HTERT RPE-1 (cell line): Measurements from ENCODE around the gene FOXA3.

Experiments used
- in situ Hi-C: fragments of 300-500 bp; cut with MboI; formaldehyde crosslinking; loops from 4 replicates; pipeline ENCODE4 v1.14.3; 2020; ENCODE audit warnings: low sequenced_read_pairs

FOXA3 gene

DNA sequence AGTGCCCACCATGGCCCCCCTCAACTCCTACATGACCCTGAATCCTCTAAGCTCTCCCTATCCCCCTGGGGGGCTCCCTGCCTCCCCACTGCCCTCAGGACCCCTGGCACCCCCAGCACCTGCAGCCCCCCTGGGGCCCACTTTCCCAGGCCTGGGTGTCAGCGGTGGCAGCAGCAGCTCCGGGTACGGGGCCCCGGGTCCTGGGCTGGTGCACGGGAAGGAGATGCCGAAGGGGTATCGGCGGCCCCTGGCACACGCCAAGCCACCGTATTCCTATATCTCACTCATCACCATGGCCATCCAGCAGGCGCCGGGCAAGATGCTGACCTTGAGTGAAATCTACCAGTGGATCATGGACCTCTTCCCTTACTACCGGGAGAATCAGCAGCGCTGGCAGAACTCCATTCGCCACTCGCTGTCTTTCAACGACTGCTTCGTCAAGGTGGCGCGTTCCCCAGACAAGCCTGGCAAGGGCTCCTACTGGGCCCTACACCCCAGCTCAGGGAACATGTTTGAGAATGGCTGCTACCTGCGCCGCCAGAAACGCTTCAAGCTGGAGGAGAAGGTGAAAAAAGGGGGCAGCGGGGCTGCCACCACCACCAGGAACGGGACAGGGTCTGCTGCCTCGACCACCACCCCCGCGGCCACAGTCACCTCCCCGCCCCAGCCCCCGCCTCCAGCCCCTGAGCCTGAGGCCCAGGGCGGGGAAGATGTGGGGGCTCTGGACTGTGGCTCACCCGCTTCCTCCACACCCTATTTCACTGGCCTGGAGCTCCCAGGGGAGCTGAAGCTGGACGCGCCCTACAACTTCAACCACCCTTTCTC lies 8.2 kb downstream of the FOXA3 start:
- in situ Hi-C loops = no loop called here

DNA sequence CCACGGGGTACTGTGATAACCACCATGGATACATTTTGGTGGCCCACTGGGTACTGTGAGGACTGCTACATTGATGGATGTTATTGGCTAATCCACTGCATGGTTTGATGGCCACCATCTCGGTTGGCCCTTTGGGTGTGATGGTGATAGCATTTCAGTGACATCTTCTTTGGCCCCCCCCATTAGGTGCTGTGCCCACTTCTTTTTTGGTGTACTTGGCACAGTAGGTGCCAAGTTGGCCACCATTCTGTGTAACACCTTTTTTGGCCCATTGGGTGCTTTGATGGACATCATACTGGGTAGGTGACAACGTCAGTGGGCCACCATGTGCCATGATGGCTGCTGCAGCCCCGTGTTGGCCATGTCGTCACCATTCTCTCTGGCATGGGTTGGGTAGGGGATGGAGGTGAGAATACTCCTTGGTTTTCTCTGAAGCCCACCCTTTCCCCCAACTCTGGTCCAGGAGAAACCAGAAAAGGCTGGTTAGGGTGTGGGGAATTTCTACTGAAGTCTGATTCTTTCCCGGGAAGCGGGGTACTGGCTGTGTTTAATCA lies 9.2 kb downstream of the FOXA3 start:
- in situ Hi-C loops = no loop called here

- in situ Hi-C loops = no loop called here
These were observed 10.5 kb downstream of the FOXA3 start for GRCh38 chr19:45874620-45874966.

- in situ Hi-C loops = no loop called here
These were observed 12.0 kb downstream of the FOXA3 start for GRCh38 chr19:45876161-45876410.

DNA sequence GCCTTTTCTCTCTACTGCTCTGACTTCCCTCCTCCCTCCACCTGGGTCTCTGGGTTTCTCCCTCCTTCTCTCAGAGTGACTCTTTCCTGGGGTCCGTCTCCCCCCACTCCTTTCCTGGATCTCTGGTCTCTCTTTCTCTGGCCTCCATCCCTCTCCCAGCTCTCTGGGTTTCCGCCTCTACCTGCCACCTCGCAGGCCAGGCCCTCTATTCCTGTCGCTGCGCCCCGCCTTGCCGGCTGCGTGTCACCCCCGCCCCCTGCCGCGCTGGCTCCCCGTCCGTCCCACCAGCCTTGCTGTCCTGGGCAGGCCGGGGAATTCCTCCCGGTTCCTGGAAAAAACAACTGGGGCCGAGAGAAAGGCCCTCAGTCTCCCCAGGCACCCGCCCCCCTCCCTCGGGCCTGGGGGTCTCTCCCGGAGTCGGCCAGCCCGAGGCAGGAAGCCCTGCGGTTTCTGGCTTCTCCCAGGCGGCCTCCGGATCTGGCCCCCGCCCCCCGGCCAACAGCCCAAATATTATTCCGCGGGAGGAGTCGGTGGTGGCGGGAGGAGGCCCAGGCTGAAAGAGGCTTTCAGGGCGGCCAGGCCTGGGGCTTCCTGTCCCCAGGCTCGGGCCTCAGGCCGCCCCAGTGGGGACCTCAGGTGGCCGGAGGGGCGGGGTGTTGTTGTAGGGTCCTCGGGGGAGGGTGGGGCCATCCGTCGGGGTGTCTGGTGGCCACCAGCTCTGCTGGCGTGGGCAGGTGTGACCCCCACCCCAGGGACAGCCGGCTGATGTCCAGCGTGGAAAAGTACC lies 12.5 kb downstream of the FOXA3 start:
- in situ Hi-C loops = no loop called here

DNA sequence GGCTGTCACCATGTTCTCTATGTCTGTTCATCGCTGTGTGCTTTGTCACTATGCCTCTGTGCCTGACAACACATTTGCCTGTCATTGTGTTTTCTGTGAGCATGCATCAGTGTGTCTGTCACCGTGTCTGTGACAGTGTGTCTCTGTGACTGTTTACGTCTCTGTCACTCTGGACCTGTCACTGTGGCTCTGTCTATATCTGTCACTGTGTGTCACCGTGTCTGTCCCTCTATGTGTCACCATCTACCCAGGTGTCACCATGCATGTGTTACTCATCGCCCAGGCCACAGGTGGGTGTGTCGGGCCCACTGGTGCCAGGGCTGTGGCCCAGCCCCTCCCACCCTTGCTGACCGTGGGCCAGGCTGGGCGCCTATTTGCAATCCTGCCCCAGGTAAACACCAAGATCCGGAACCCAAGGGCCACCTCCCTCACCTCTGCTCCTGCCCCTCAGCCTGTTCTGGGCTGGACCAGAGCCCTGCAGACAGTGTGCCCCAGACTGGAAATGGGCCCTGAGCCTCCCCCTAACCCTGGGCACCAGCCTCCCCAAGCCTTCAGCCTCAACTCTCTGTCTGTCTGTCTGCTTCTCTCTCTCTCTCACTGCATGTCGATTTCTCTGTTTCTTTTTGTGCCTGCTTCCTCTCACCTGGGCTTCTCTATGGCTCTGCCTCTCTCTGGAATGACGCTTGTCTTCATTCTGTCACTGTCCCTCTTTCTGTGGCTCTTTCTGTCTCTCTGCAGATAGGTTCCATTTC lies 14.1 kb downstream of the FOXA3 start:
- in situ Hi-C loops = no loop called here

GRCh38 chr19:45879055-45879454 lies 14.9 kb downstream of the FOXA3 start:
- in situ Hi-C loops = no loop called here

GRCh38 chr19:45879971-45880370 lies 15.8 kb downstream of the FOXA3 start:
- in situ Hi-C loops = no loop called here

DNA sequence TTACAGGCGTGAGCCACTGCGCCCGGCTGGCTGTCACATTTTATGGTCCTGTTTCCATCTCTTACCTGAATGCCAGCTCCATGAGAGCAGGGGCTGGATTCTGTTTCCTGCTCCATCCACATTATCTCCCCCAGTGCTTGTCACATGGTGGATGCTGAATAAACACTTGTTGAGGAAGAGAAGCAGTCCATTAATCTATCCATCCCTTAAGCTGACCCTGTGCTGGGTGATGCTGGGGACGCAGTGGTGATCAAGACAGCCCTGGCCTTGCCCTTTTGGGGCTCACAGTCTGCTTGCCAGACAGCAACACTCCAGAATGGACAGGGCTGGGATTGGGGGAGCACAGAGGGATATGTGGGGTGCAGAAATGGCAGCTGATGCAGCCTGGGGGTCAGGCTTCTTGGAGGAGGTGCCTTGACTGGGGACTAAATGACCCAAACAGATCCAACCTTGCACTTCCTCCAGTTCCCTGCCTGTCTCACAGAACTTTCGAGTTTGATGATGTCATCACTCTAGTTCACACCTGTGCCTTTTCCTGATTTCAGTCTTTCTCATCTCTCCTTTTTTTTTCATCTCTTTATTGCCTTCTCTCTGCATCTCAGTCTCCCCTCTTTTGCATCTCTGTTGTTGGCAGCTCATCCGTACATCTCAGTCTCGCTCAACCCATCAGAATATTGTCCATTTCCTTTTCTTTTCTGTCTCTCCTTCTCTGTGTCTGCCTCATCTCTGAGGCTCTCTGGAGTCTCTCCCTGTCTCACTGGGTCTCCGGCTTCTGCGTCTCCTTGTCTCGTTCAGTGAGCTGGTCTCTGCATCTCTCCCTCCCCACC lies 17.2 kb downstream of the FOXA3 start:
- in situ Hi-C loops = no loop called here

- in situ Hi-C loops = no loop called here
These were observed 17.9 kb downstream of the FOXA3 start for GRCh38 chr19:45881909-45882528.

- in situ Hi-C loops = no loop called here
These were observed 18.8 kb downstream of the FOXA3 start for GRCh38 chr19:45882652-45883585.

- in situ Hi-C loops = no loop called here
These were observed 19.4 kb downstream of the FOXA3 start for GRCh38 chr19:45883586-45883880.

DNA sequence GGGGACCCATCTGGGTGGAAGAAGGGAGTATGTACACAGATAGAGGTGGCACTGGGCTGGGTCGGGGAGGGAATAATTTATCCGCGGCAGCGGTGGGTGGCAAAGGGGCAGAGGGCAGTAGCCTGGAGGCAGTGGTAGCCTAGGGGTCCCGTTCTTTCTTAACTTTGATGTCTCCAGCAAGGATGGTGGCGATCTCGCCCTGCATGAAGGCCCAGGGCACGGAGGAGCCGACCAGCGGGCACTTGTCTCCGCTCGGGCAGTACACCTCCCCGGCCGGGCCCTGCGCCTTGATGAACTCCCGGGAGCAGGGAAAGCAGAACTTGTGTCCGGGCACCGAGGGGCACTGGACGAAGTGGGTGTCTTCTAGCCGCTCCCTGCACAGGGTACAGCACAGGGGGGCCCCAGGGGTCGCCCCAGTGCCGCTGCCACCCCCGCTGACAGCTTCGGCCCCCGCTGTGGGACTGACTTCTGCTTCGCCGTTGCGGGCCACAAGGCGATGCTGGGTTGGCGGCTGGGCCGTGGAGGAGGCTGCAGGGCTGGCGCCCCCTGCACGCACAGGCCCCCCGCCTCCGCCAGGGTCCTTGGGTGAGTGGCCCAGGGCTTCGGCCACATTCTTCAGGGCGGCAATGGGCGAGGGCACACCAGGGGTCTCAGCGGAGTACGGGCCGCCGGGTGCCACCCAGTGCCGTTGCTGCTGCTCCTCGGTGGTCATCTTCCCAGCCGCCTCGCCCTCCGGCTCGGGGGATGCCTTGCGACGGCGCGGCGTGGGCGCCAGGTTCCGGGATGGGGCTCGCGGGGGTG lies 20.0 kb downstream of the FOXA3 start:
- in situ Hi-C loops = no loop called here

GRCh38 chr19:45884682-45885555 lies 20.8 kb downstream of the FOXA3 start:
- in situ Hi-C loops = no loop called here

- in situ Hi-C loops = no loop called here
These were observed 21.7 kb downstream of the FOXA3 start, which contains the start of gene IRF2BP1 for GRCh38 chr19:45885556-45886426. Gene IRF2BP1 (minus strand): TSS chr19:45886141. CDS start chr19:45885774, 367 bp downstream.

GRCh38 chr19:45886427-45887199 lies 22.5 kb downstream of the FOXA3 start:
- in situ Hi-C loops = no loop called here
